Measurements from ENCODE around the gene SYNPR. TPM values are rescaled to one million over a fixed set of nuclear protein-coding genes. Genes with fewer than 3 reads are reported as not detected.

SYNPR gene
- total RNA-seq, 1 experiment from 2014 or later, result 17.6 TPM

- no peak overlapping the region for H3K4me3 ChIP-seq (ENCODE audit: low read depth, low read length, poor library complexity, severe bottlenecking)
- no TSS peak for BruUV-seq (replicated peaks)
- ChIA-PET CTCF (no interaction called here), POLR2A (ENCODE audit: low non-redundant PET) (no interaction called here)
- TF ChIP-seq CTCF (conservative IDR thresholded peaks at IDR 0.05; ENCODE audit: low read depth, low read length) (no peak), EZH2 (IDR thresholded peaks at IDR 0.05; ENCODE audit: borderline replicate concordance, low read depth, low read length, poor library complexity, severe bottlenecking) (no peak)
- peak; percentile 42 for DNase-seq (ENCODE audit: low spot score)
- H3K36me3 ChIP-seq (ENCODE audit: insufficient read depth, low read length, poor library complexity, severe bottlenecking), result no peaks in the 10 kb centered on the region
- no peak overlapping the region for H3K27ac ChIP-seq (ENCODE audit: low read depth, low read length, poor library complexity, severe bottlenecking)
- intact Hi-C loops (cut with micrococcal nuclease; ENCODE audit: unreplicated experiment), result no loop called here
- no peaks in the 10 kb centered on the region for H3K27me3 ChIP-seq (replicated peaks; ENCODE audit: insufficient read depth, low read depth, low read length, poor library complexity)
- H3K9me3 ChIP-seq (ENCODE audit: low read depth, low read length, poor library complexity, severe bottlenecking), result no peaks in the 10 kb centered on the region
- peaks cover 6% of the 10 kb centered on the region for H3K4me1 ChIP-seq (ENCODE audit: insufficient read depth, low read length, poor library complexity, severe bottlenecking)
Measured at GRCh38 chr3:63624941-63625560, 346.9 kb downstream of the SYNPR start.

- CTCF ChIA-PET, result no interaction called here
- POLR2A ChIA-PET (ENCODE audit: low non-redundant PET), result no interaction called here
- no peaks in the 10 kb centered on the region for H3K27me3 ChIP-seq (replicated peaks; ENCODE audit: insufficient read depth, low read depth, low read length, poor library complexity)
- no peak overlapping the region for H3K4me3 ChIP-seq (ENCODE audit: low read depth, low read length, poor library complexity, severe bottlenecking)
- intact Hi-C loops (cut with micrococcal nuclease; ENCODE audit: unreplicated experiment), result no loop called here
- no peak for TF ChIP-seq EZH2 (IDR thresholded peaks at IDR 0.05; ENCODE audit: borderline replicate concordance, low read depth, low read length, poor library complexity, severe bottlenecking)
- no peak for TF ChIP-seq CTCF (conservative IDR thresholded peaks at IDR 0.05; ENCODE audit: low read depth, low read length)
- BruUV-seq (replicated peaks), result no TSS peak
- no peak for DNase-seq (ENCODE audit: low spot score)
- H3K36me3 ChIP-seq (ENCODE audit: insufficient read depth, low read length, poor library complexity, severe bottlenecking), result no peaks in the 10 kb centered on the region
- no peaks in the 10 kb centered on the region for H3K4me1 ChIP-seq (ENCODE audit: insufficient read depth, low read length, poor library complexity, severe bottlenecking)
- no peaks in the 10 kb centered on the region for H3K9me3 ChIP-seq (ENCODE audit: low read depth, low read length, poor library complexity, severe bottlenecking)
- no peak overlapping the region for H3K27ac ChIP-seq (ENCODE audit: low read depth, low read length, poor library complexity, severe bottlenecking)
Measured at GRCh38 chr3:63631670-63632069, 353.6 kb downstream of the SYNPR start.

DNA sequence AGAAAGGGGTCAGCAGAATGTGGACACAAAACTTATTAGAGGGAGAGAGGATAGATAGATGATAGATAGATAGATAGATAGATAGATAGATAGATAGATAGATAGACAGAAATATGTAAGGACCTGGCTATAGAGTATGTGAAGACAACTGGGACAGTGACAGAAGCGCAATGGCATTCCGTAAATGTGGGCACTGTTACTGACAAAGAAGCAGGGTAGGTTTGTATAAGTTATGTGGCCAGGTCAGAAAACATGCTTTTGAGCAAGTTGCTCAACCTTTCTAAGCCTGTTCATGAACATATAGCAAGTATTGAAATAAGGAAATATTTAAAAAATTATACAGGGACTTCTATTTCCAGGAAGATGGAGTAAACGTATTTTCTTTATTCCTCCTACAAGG lies 357.1 kb downstream of the SYNPR start:
- no peaks in the 10 kb centered on the region for H3K27me3 ChIP-seq (replicated peaks; ENCODE audit: insufficient read depth, low read depth, low read length, poor library complexity)
- no peak overlapping the region for H3K4me3 ChIP-seq (ENCODE audit: low read depth, low read length, poor library complexity, severe bottlenecking)
- TF ChIP-seq EZH2 (IDR thresholded peaks at IDR 0.05; ENCODE audit: borderline replicate concordance, low read depth, low read length, poor library complexity, severe bottlenecking) (no peak), CTCF (conservative IDR thresholded peaks at IDR 0.05; ENCODE audit: low read depth, low read length) (no peak)
- intact Hi-C loops (cut with micrococcal nuclease; ENCODE audit: unreplicated experiment), result no loop called here
- BruUV-seq (replicated peaks), result no TSS peak
- H3K9me3 ChIP-seq (ENCODE audit: low read depth, low read length, poor library complexity, severe bottlenecking), result no peaks in the 10 kb centered on the region
- no peak for DNase-seq (ENCODE audit: low spot score)
- ChIA-PET POLR2A (ENCODE audit: low non-redundant PET) (no interaction called here), CTCF (no interaction called here)
- no peaks in the 10 kb centered on the region for H3K4me1 ChIP-seq (ENCODE audit: insufficient read depth, low read length, poor library complexity, severe bottlenecking)
- H3K36me3 ChIP-seq (ENCODE audit: insufficient read depth, low read length, poor library complexity, severe bottlenecking), result no peaks in the 10 kb centered on the region
- no peak overlapping the region for H3K27ac ChIP-seq (ENCODE audit: low read depth, low read length, poor library complexity, severe bottlenecking)

Data from A673 (cell line).